GM19351 (cell line): ENCODE data around the gene GCNT4.

Source experiments
- ATAC-seq: cut with Tn5 transposase; IDR thresholded peaks from one replicate; pipeline ENCODE4 v1.9.1; 2021; ENCODE audit warnings: mild to moderate bottlenecking, moderate library complexity; ENCODE audit not compliant: unreplicated experiment

The GCNT4 gene

GRCh38 chr5:75018805-75019587, 33.4 kb downstream of the GCNT4 start:
- no peak for ATAC-seq

GRCh38 chr5:75017971-75018370, 34.4 kb downstream of the GCNT4 start:
- ATAC-seq, result no peak

- ATAC-seq, result no peak
Observed at GRCh38 chr5:75016896-75017295, 35.5 kb downstream of the GCNT4 start.

- ATAC-seq, result no peak
Observed at GRCh38 chr5:75012748-75013147, 39.6 kb downstream of the GCNT4 start.

- ATAC-seq, result no peak
Observed at GRCh38 chr5:75010838-75011237, 41.5 kb downstream of the GCNT4 start.

GRCh38 chr5:75009556-75010345, 42.6 kb downstream of the GCNT4 start:
- no peak for ATAC-seq

GRCh38 chr5:75006865-75007822, 45.2 kb downstream of the GCNT4 start:
- no peak for ATAC-seq

- ATAC-seq, result no peak
Observed at GRCh38 chr5:75005561-75005960, 46.8 kb downstream of the GCNT4 start.
